HG03442 (cell line): ENCODE data around the gene TICRR.

Source experiments
- ATAC-seq: cut with Tn5 transposase; IDR thresholded peaks from one replicate; pipeline ENCODE4 v1.9.1; 2021; ENCODE audit warnings: mild to moderate bottlenecking, moderate library complexity; ENCODE audit not compliant: unreplicated experiment

Gene TICRR

GRCh38 chr15:89669941-89670340, 94.7 kb downstream of the TICRR start:
- ATAC-seq, result no peak

- no peak for ATAC-seq
These were observed 95.8 kb downstream of the TICRR start for GRCh38 chr15:89670971-89671560.

- no peak for ATAC-seq
These were observed 96.4 kb downstream of the TICRR start for GRCh38 chr15:89671687-89672086.

GRCh38 chr15:89672221-89673164, 97.2 kb downstream of the TICRR start:
- ATAC-seq, result no peak

- ATAC-seq, result no peak
These were observed 97.9 kb downstream of the TICRR start for GRCh38 chr15:89673165-89673512.

- no peak for ATAC-seq
These were observed 99.3 kb downstream of the TICRR start for GRCh38 chr15:89674526-89674925.

GRCh38 chr15:89675606-89676005, 100.3 kb downstream of the TICRR start:
- ATAC-seq, result no peak

GRCh38 chr15:89677381-89677780, 102.1 kb downstream of the TICRR start:
- ATAC-seq, result no peak
